Stimulated activated CD4-positive, alpha-beta T cell treated with anti-CD3 and anti-CD28 coated beads, Interleukin-1b, Interleukin-23, amount 100 ng/mL, for 1 hour (primary cell): ENCODE results near the gene UPF3A.
"Not testable (repeated sequence)": the region's sequence is repeated elsewhere in the genome, so short reads cannot be mapped to it uniquely, and the experiment has no call there.

Experiments
- DNase-seq, 2 donors: peaks; one replicate each; pipeline ENCODE4 v3.0.0-alpha.2; 2020; ENCODE audit warnings: low read depth in 2 of 2

Gene UPF3A, protein sequence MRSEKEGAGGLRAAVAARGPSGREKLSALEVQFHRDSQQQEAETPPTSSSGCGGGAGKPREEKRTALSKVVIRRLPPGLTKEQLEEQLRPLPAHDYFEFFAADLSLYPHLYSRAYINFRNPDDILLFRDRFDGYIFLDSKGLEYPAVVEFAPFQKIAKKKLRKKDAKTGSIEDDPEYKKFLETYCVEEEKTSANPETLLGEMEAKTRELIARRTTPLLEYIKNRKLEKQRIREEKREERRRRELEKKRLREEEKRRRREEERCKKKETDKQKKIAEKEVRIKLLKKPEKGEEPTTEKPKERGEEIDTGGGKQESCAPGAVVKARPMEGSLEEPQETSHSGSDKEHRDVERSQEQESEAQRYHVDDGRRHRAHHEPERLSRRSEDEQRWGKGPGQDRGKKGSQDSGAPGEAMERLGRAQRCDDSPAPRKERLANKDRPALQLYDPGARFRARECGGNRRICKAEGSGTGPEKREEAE

GRCh38 chr13:114281351-114282040, at the start of gene UPF3A:
UPF3A (plus strand) TSS chr13:114281601; CDS start chr13:114281640, 39 bp downstream.
- peak; percentile 74 to 81 for DNase-seq

GRCh38 chr13:114231886-114232285, 49.5 kb upstream of the UPF3A start:
- no peak for DNase-seq

- no peak for DNase-seq
These were observed 47.1 kb upstream of the UPF3A start for GRCh38 chr13:114234266-114234644.

- DNase-seq = peak; percentile 44 to 87
These were observed 46.6 kb upstream of the UPF3A start, which contains the start of gene CDC16 for GRCh38 chr13:114234645-114235421. CDC16 (plus strand) TSS chr13:114234897; CDS start chr13:114235085, 188 bp downstream.

DNA sequence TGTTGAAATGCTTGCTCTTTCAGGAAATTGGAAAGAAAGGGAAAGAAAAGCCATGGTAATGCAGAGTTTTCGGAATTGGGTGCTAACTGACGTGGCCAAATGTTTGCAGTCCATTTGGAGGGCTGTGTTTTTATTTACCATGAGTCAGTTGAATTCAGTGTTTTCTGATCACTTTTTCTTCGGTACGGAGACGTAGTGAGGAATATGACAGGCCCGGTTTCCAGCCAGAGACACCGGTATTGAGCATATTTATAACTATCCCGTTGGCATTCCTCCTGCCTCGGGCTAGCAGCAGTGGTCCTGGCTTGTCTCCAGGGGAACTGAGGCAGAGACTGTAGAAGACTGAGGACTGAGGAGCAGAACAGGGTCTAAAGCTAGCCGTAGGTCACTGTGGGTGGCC, 45.7 kb upstream of the UPF3A start:
- DNase-seq = no peak

DNA sequence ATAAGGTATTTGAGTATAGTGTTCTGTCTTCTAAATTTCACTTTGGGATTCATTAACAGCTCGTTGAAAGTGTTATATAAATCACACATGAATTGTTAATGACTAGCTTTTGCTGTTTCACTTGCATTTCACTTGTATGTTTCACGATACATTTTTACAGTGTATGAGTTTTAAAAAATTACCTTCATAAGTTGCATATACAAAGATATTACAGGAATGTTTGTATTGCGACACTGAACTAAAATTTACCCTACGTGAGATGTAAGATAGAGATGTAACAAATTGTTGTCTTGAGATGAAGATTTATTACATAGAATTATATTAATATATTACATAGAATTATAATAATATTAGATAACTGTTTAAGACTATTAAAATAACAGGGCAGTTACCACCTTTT, 45.2 kb upstream of the UPF3A start:
- no peak for DNase-seq

DNA sequence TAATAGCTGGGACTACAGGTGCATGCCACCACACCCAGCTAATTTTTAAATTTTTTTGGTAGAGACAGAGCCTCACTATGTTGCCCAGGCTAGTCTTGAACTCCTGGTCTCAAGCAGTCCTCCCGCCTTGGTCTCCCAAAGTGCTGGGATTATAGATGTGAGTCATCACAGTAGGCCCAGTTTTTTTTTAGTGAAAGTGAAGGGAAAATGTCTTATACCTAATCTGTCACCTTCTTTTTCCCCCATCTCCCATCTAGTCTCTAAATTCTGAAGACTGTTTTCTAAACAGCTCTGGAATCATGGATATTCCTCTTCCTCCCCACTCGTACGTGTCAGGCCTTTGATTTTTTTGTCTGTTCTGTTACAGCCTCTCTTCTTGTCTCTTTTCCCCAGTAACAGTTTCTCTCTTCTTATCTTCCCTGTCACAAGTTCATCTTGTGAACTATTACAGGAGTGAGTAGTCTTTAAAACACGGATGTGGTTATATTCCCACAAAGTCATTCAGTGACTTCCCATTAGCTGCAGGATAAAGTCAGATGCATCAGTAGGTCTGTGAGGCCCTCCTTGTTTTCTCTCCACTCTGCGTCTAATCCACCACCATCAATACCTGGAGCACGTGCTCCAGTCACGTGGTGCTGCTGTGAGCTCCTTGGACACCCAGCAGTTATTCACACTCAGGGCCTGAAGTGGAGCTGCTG, 43.8 kb upstream of the UPF3A start:
- no peak for DNase-seq

GRCh38 chr13:114241918-114242317, 39.5 kb upstream of the UPF3A start:
- DNase-seq = no peak

DNA sequence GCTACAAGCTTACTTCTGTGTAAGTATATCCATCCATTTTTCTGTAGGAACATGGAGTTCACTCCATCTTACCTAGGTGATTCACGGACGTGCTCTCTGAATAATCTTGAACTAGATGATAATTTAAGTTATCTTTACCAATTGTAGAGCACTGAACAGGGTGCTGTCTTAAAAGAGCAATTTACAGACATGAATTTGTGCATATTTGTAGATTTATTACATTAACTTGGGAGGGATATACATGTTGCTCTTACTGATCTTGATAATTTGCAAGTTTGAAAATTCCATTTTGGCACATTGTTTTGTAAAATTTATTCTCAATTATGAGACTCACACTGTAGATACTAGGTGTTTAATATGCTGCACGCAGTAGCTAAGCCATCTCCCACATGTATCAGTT, 37.4 kb upstream of the UPF3A start:
- DNase-seq = no peak

- DNase-seq = no peak
These were observed 36.8 kb upstream of the UPF3A start for GRCh38 chr13:114244637-114245036.

GRCh38 chr13:114248011-114248410, 33.4 kb upstream of the UPF3A start:
- DNase-seq = no peak

DNA sequence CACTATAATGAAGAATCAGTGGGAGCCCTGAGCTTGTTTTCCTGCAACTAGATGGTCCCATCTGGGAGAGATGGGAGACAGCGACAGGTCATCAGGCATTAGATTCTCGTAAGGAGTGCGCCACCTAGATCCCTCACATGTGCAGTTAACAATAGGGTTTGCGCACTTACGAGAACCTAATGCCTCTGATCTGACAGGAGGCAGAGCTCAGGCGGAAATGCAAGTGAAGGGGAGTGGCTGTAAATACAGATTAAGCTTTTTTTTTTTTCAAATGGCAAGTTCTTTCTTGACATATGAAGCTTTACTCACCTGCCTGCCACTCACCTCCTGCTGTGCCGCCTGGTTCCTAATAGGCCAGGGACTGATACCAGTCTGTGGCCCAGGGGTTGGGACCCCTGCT, 32.3 kb upstream of the UPF3A start:
- no peak for DNase-seq

- not testable (repeated sequence) for DNase-seq
These were observed 29.6 kb upstream of the UPF3A start for GRCh38 chr13:114251639-114252440.

- DNase-seq = no peak
These were observed 24.9 kb upstream of the UPF3A start for GRCh38 chr13:114256547-114256946.

DNA sequence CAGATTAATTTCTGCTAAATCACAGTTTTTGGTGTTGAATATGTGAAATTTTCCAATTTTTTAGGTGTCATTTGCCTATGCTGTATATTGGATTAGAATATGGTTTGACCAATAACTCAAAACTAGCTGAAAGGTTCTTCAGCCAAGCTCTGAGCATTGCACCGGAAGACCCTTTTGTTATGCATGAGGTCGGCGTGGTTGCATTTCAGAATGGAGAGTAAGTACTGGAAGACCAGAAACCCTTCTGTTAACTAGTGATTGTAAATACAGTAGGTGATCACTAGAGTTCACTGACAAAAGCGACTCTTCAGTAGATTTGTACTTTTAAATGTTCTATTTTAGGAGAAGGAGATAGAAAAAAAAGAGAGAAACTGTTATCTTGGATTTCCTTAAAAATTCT, 24.4 kb upstream of the UPF3A start:
- no peak for DNase-seq

DNA sequence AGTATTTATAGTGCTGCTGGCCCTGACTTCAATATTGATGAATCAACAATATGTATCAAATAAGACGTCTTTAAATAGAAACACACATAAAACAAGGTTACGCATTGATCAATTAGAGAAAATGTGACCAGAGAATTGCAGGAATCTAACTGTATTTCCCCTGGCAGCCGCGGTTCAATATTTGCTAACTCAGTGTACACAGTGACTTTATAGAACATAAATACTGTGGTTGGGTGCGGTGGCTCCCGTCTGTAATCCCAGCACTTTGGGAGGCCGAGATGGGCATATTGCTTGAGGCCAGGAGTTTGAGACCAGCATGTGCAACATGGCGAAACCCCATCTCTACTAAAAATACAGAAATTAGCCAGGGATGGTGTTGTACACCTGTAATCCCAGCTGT, 22.8 kb upstream of the UPF3A start:
- DNase-seq = no peak

GRCh38 chr13:114259374-114259773, 22.0 kb upstream of the UPF3A start:
- DNase-seq = no peak

DNA sequence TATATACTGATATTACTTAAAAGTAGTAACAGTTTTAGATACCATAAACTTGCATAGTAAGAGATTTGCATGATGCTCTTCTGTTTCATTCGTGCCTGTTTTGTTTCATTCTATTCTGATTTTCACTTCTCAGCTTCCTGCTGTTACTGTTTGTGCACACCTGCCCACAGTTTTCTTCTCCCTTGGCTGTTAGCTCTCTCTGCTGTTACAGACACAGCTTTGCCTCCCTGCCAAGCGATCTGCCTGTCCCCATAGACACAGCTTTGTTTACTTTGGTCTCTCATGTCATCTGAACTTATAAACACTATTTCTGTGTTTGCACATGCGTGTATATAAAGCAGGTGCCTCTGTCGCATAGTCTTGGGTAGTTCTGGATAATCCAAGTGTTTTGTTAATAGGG, 21.4 kb upstream of the UPF3A start:
- DNase-seq = no peak

GRCh38 chr13:114260814-114261213, 20.6 kb upstream of the UPF3A start:
- DNase-seq = no peak

DNA sequence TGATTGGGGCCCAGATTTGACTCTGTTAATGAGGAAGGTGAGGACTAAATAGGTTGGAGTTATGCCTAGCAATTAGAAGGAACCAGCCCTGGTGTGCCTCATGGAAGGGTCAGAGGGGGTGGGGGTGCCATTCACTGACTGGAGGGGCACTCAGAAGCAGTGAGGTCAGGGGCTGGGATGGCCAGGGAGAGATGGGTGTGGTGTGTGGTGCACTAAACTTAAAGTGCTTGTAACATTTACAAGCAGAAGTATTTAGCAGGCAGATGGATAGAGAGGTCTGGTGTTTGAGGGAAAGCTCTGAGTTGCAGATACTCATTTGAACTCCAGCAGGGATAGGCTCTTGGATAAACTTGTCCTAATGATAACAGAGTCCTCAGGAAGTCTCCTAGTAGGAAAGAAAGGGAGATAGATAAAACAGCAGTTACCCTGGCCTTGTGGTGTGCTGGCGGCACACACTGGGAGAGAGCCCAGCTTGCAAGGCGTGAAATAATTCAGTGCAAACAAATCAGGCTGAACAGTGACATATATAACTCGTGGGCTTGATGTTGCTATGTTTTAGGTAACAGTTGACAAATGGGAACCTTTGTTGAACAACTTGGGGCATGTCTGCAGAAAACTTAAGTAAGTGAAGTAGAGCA, 20.0 kb upstream of the UPF3A start:
- DNase-seq = no peak
